ENCODE results near the gene PDGFRA.

Gene PDGFRA

GRCh38 chr4:54187148-54187547 is 41.9 kb upstream of the PDGFRA start:
- TF ChIP-seq, protein P1, sequence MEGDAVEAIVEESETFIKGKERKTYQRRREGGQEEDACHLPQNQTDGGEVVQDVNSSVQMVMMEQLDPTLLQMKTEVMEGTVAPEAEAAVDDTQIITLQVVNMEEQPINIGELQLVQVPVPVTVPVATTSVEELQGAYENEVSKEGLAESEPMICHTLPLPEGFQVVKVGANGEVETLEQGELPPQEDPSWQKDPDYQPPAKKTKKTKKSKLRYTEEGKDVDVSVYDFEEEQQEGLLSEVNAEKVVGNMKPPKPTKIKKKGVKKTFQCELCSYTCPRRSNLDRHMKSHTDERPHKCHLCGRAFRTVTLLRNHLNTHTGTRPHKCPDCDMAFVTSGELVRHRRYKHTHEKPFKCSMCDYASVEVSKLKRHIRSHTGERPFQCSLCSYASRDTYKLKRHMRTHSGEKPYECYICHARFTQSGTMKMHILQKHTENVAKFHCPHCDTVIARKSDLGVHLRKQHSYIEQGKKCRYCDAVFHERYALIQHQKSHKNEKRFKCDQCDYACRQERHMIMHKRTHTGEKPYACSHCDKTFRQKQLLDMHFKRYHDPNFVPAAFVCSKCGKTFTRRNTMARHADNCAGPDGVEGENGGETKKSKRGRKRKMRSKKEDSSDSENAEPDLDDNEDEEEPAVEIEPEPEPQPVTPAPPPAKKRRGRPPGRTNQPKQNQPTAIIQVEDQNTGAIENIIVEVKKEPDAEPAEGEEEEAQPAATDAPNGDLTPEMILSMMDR (IDR thresholded peaks at IDR 0.05), result no peak
- H3K27ac ChIP-seq, result no peak overlapping the region
- no peaks in the 10 kb centered on the region for H3K79me2 ChIP-seq
- H3K4me3 ChIP-seq (ENCODE audit: low read depth, low read length), result no peak overlapping the region
- no peaks in the 10 kb centered on the region for H3K36me3 ChIP-seq (ENCODE audit: control insufficient read depth, insufficient read depth, low read length)
- no peak overlapping the region for H3K9ac ChIP-seq
- H3K4me2 ChIP-seq (ENCODE audit: low read length), result no peak overlapping the region
- H2AFZ ChIP-seq, result no peak overlapping the region
- H3K27me3 ChIP-seq (ENCODE audit: control insufficient read depth, insufficient read depth, low read length), result no peaks in the 10 kb centered on the region
- no peaks in the 10 kb centered on the region for H3K9me3 ChIP-seq (ENCODE audit: control insufficient read depth, low read length)
- no peaks in the 10 kb centered on the region for H3K4me1 ChIP-seq

GRCh38 chr4:54189140-54189539 is 40.0 kb upstream of the PDGFRA start:
- no peaks in the 10 kb centered on the region for H3K36me3 ChIP-seq (ENCODE audit: control insufficient read depth, insufficient read depth, low read length)
- TF ChIP-seq, protein P1 (IDR thresholded peaks at IDR 0.05), result no peak

DNA sequence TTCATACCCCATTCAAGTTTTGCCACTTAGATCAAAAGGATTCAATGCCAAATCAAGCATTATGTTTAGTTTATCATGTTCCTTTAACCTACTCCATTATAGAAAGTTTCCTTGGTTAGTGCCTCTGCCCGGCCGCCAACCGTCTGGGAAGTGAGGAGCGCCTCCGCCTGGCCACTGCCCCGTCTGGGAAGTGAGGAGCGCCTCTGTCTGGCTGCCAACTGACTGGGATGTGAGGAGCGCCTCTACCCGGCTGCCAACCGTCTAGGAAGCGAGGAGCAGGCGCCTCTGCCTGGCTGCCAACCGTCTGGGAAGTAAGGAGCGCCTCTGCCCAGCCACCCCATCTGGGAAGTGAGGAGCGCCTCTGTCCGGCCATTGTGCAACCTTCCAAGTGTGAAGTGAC is 36.3 kb upstream of the PDGFRA start:
- Histone ChIP-seq H3K9ac (no peak overlapping the region), H3K79me2 (no peaks in the 10 kb centered on the region), H3K27me3 (ENCODE audit: control insufficient read depth, insufficient read depth, low read length) (no peaks in the 10 kb centered on the region), H3K9me3 (ENCODE audit: control insufficient read depth, low read length) (no peaks in the 10 kb centered on the region), H3K4me1 (no peaks in the 10 kb centered on the region), H3K27ac (no peak overlapping the region), H2AFZ (no peak overlapping the region), H3K4me2 (ENCODE audit: low read length) (no peak overlapping the region), H3K4me3 (ENCODE audit: low read depth, low read length) (no peak overlapping the region), H3K36me3 (ENCODE audit: control insufficient read depth, insufficient read depth, low read length) (no peaks in the 10 kb centered on the region)
- TF ChIP-seq, protein P1 (IDR thresholded peaks at IDR 0.05), result no peak

More at GRCh38 chr4:54189140-54189539, 40.0 kb upstream of the PDGFRA start:
- Histone ChIP-seq H3K4me2 (ENCODE audit: low read length) (no peak overlapping the region), H3K79me2 (no peaks in the 10 kb centered on the region), H3K27me3 (ENCODE audit: control insufficient read depth, insufficient read depth, low read length) (no peaks in the 10 kb centered on the region), H3K9ac (no peak overlapping the region), H2AFZ (no peak overlapping the region), H3K9me3 (ENCODE audit: control insufficient read depth, low read length) (no peaks in the 10 kb centered on the region), H3K4me1 (no peaks in the 10 kb centered on the region), H3K27ac (no peak overlapping the region), H3K4me3 (ENCODE audit: low read depth, low read length) (no peak overlapping the region)

DNA sequence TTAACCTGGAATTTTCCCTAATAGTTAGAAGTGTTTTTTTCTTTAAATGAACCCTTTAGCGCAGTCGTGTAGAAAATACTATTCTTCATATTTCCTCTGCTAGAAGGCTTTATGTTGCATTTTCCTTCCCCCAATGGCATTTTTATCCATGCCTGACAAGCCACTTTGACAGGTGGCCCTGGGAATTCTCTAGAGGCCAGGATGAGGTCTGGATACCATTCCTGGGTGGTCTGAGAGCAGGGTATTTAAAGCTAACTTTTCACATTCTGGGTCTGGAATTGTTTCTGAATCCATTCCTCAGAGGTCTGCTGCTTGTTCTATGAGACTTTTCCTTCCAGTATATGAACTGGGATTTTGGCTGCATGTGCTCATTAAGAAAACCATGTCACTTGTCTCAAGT is 31.2 kb upstream of the PDGFRA start:
- H3K27me3 ChIP-seq (ENCODE audit: control insufficient read depth, insufficient read depth, low read length), result no peaks in the 10 kb centered on the region
- H3K9ac ChIP-seq, result no peak overlapping the region
- TF ChIP-seq, protein P1 (IDR thresholded peaks at IDR 0.05), result no peak
- H3K4me1 ChIP-seq, result no peaks in the 10 kb centered on the region
- no peak overlapping the region for H3K4me3 ChIP-seq (ENCODE audit: low read depth, low read length)
- H3K27ac ChIP-seq, result no peak overlapping the region
- H3K4me2 ChIP-seq (ENCODE audit: low read length), result no peak overlapping the region
- no peak overlapping the region for H2AFZ ChIP-seq
- no peaks in the 10 kb centered on the region for H3K36me3 ChIP-seq (ENCODE audit: control insufficient read depth, insufficient read depth, low read length)
- no peaks in the 10 kb centered on the region for H3K79me2 ChIP-seq
- no peaks in the 10 kb centered on the region for H3K9me3 ChIP-seq (ENCODE audit: control insufficient read depth, low read length)

DNA sequence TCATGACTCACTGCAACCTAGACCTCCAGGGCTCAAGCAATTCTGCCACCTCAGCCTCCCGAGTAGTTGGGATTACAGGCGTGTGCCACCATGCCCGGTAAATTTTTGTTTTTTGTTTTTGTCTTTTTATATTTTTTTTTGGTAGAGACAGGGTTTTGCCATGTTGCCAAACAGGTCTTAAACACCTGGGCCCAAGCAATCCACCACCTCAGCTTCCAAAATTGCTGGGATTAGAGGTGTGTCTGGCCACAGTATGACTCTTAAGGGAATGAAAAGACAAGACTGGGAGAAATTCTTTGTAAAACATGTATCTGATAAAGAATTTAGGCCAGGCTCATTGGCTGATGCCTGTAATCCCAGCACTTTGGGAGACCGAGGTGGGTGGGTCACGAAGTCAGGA is 29.2 kb upstream of the PDGFRA start:
- no peak overlapping the region for H3K4me2 ChIP-seq (ENCODE audit: low read length)
- H3K79me2 ChIP-seq, result no peaks in the 10 kb centered on the region
- H3K9me3 ChIP-seq (ENCODE audit: control insufficient read depth, low read length), result no peaks in the 10 kb centered on the region
- no peaks in the 10 kb centered on the region for H3K36me3 ChIP-seq (ENCODE audit: control insufficient read depth, insufficient read depth, low read length)
- no peaks in the 10 kb centered on the region for H3K27me3 ChIP-seq (ENCODE audit: control insufficient read depth, insufficient read depth, low read length)
- no peak overlapping the region for H3K27ac ChIP-seq
- TF ChIP-seq, protein P1 (IDR thresholded peaks at IDR 0.05), result no peak
- no peaks in the 10 kb centered on the region for H3K4me1 ChIP-seq
- no peak overlapping the region for H2AFZ ChIP-seq
- H3K9ac ChIP-seq, result no peak overlapping the region
- H3K4me3 ChIP-seq (ENCODE audit: low read depth, low read length), result no peak overlapping the region

All from parathyroid adenoma (tissue), 2 donors.